Stimulated activated CD8-positive, alpha-beta memory T cell treated with anti-CD3 and anti-CD28 coated beads, Interleukin-4, amount 100 ng/mL, for 24 hours (primary cell): ENCODE results near the gene TMEM273.

Experiments
- DNase-seq: peaks from one replicate; pipeline ENCODE4 v3.0.0-alpha.2; 2020; ENCODE audit warnings: low read depth

TMEM273 gene

GRCh38 chr10:49162761-49163310, 25.4 kb downstream of the TMEM273 start:
- DNase-seq, result no peak

GRCh38 chr10:49162063-49162462, 26.1 kb downstream of the TMEM273 start:
- DNase-seq, result no peak

GRCh38 chr10:49161411-49161997, 26.7 kb downstream of the TMEM273 start:
- DNase-seq, result no peak

- no peak for DNase-seq
These were observed 27.4 kb downstream of the TMEM273 start for GRCh38 chr10:49160814-49161213.

- no peak for DNase-seq
These were observed 28.1 kb downstream of the TMEM273 start for GRCh38 chr10:49160110-49160509.

GRCh38 chr10:49158915-49159314, 29.3 kb downstream of the TMEM273 start:
- DNase-seq, result no peak

GRCh38 chr10:49158404-49158803, 29.8 kb downstream of the TMEM273 start:
- no peak for DNase-seq

GRCh38 chr10:49157229-49157628, 31.0 kb downstream of the TMEM273 start:
- no peak for DNase-seq

- no peak for DNase-seq
These were observed 33.5 kb downstream of the TMEM273 start for GRCh38 chr10:49154641-49155040.

- DNase-seq, result no peak
These were observed 34.2 kb downstream of the TMEM273 start for GRCh38 chr10:49153971-49154370.

- no peak for DNase-seq
These were observed 35.1 kb downstream of the TMEM273 start for GRCh38 chr10:49153115-49153514.

- no peak for DNase-seq
These were observed 35.5 kb downstream of the TMEM273 start for GRCh38 chr10:49152663-49153062.

GRCh38 chr10:49152037-49152436, 36.2 kb downstream of the TMEM273 start:
- DNase-seq, result no peak

- no peak for DNase-seq
These were observed 36.7 kb downstream of the TMEM273 start for GRCh38 chr10:49151481-49151880.

GRCh38 chr10:49151025-49151445, 37.2 kb downstream of the TMEM273 start:
- no peak for DNase-seq

GRCh38 chr10:49150426-49150825, 37.8 kb downstream of the TMEM273 start:
- no peak for DNase-seq

- no peak for DNase-seq
These were observed 38.3 kb downstream of the TMEM273 start for GRCh38 chr10:49149881-49150280.

- no peak for DNase-seq
These were observed 44.0 kb downstream of the TMEM273 start for GRCh38 chr10:49144058-49144720.

GRCh38 chr10:49143249-49143648, 44.9 kb downstream of the TMEM273 start:
- no peak for DNase-seq

GRCh38 chr10:49141541-49142332, 46.5 kb downstream of the TMEM273 start:
- no peak for DNase-seq

GRCh38 chr10:49140304-49141177, 47.6 kb downstream of the TMEM273 start:
- DNase-seq, result no peak

GRCh38 chr10:49139846-49140195, 48.4 kb downstream of the TMEM273 start:
- DNase-seq, result no peak
